ENCODE data around the gene DSP.

The DSP gene

DNA sequence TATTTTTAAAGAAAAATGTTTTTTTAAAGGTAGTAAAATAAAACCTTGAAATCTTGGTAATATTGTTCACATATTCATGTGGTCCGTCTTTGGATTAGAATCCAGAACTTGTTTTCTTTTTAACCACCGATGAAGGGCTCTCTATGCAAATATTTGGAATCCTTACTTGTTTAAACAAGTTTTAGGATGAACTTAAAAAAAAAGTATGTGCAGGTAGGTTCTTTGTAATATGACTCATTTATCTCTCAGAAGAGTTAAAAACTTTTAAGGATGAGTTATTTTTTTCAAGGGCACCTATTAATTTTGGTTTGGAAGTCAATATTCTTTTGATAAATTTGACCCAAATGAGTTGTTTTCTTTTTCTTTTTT is 8.9 kb downstream of the DSP start:
- no peaks in the 10 kb centered on the region for H3K4me1 ChIP-seq (ENCODE audit: insufficient read depth, low read length, poor library complexity, severe bottlenecking)
- H3K9ac ChIP-seq (ENCODE audit: low read depth, low read length, poor library complexity, severe bottlenecking) = no peak overlapping the region
- no peaks in the 10 kb centered on the region for H3K9me3 ChIP-seq (ENCODE audit: insufficient read depth, low read depth, low read length)
- H3K79me2 ChIP-seq (ENCODE audit: insufficient read depth, low read length) = no peaks in the 10 kb centered on the region
- H3K9me2 ChIP-seq (replicated peaks; ENCODE audit: low read depth, low read length) = no peaks in the 10 kb centered on the region
- H3K4me2 ChIP-seq (ENCODE audit: low read depth, low read length, poor library complexity, severe bottlenecking) = no peak overlapping the region
- TF ChIP-seq CTCF (conservative IDR thresholded peaks at IDR 0.05; ENCODE audit: low read length) = no peak
- no peak for TF ChIP-seq EZH2phosphoT487 (IDR thresholded peaks at IDR 0.05; ENCODE audit: borderline replicate concordance)
- no peak overlapping the region for H3K4me3 ChIP-seq (ENCODE audit: low read length, poor library complexity, severe bottlenecking)
- H3K36me3 ChIP-seq (ENCODE audit: insufficient read depth, low read length) = no peaks in the 10 kb centered on the region
- H3K27me3 ChIP-seq (ENCODE audit: insufficient read depth, low read length, poor library complexity, severe bottlenecking) = no peaks in the 10 kb centered on the region
- no peaks in the 10 kb centered on the region for H3F3A ChIP-seq (ENCODE audit: low read depth)
- H4K20me1 ChIP-seq (ENCODE audit: insufficient read depth, low read length, poor library complexity, severe bottlenecking) = no peaks in the 10 kb centered on the region
- H2AFZ ChIP-seq (ENCODE audit: low read length) = no peak overlapping the region

GRCh38 chr6:7554533-7555275 is 13.2 kb downstream of the DSP start:
- Histone ChIP-seq H3K9ac (ENCODE audit: low read depth, low read length, poor library complexity, severe bottlenecking) (no peak overlapping the region), H3K4me3 (ENCODE audit: low read length, poor library complexity, severe bottlenecking) (no peak overlapping the region), H3K9me3 (ENCODE audit: insufficient read depth, low read depth, low read length) (no peaks in the 10 kb centered on the region), H4K20me1 (ENCODE audit: insufficient read depth, low read length, poor library complexity, severe bottlenecking) (no peaks in the 10 kb centered on the region), H3K4me1 (ENCODE audit: insufficient read depth, low read length, poor library complexity, severe bottlenecking) (no peaks in the 10 kb centered on the region), H3K4me2 (ENCODE audit: low read depth, low read length, poor library complexity, severe bottlenecking) (no peak overlapping the region), H2AFZ (ENCODE audit: low read length) (no peak overlapping the region), H3K36me3 (ENCODE audit: insufficient read depth, low read length) (no peaks in the 10 kb centered on the region), H3K27me3 (ENCODE audit: insufficient read depth, low read length, poor library complexity, severe bottlenecking) (no peaks in the 10 kb centered on the region), H3K79me2 (ENCODE audit: insufficient read depth, low read length) (no peaks in the 10 kb centered on the region), H3K9me2 (replicated peaks; ENCODE audit: low read depth, low read length) (no peaks in the 10 kb centered on the region), H3F3A (ENCODE audit: low read depth) (no peaks in the 10 kb centered on the region)
- TF ChIP-seq CTCF (conservative IDR thresholded peaks at IDR 0.05; ENCODE audit: low read length) = no peak
- TF ChIP-seq EZH2phosphoT487 (IDR thresholded peaks at IDR 0.05; ENCODE audit: borderline replicate concordance) = no peak

GRCh38 chr6:7555671-7556070 is 14.2 kb downstream of the DSP start:
- H3F3A ChIP-seq (ENCODE audit: low read depth) = no peaks in the 10 kb centered on the region
- no peaks in the 10 kb centered on the region for H3K27me3 ChIP-seq (ENCODE audit: insufficient read depth, low read length, poor library complexity, severe bottlenecking)
- no peak overlapping the region for H3K4me3 ChIP-seq (ENCODE audit: low read length, poor library complexity, severe bottlenecking)
- H3K79me2 ChIP-seq (ENCODE audit: insufficient read depth, low read length) = no peaks in the 10 kb centered on the region
- H4K20me1 ChIP-seq (ENCODE audit: insufficient read depth, low read length, poor library complexity, severe bottlenecking) = no peaks in the 10 kb centered on the region
- H3K36me3 ChIP-seq (ENCODE audit: insufficient read depth, low read length) = no peaks in the 10 kb centered on the region
- H3K9me3 ChIP-seq (ENCODE audit: insufficient read depth, low read depth, low read length) = no peaks in the 10 kb centered on the region
- TF ChIP-seq CTCF (conservative IDR thresholded peaks at IDR 0.05; ENCODE audit: low read length) (no peak), EZH2phosphoT487 (IDR thresholded peaks at IDR 0.05; ENCODE audit: borderline replicate concordance) (no peak)
- no peaks in the 10 kb centered on the region for H3K9me2 ChIP-seq (replicated peaks; ENCODE audit: low read depth, low read length)
- no peak overlapping the region for H3K9ac ChIP-seq (ENCODE audit: low read depth, low read length, poor library complexity, severe bottlenecking)
- H2AFZ ChIP-seq (ENCODE audit: low read length) = no peak overlapping the region
- H3K4me1 ChIP-seq (ENCODE audit: insufficient read depth, low read length, poor library complexity, severe bottlenecking) = no peaks in the 10 kb centered on the region
- no peak overlapping the region for H3K4me2 ChIP-seq (ENCODE audit: low read depth, low read length, poor library complexity, severe bottlenecking)

All from Loucy (cell line).